ENCODE results near the gene REEP5.

GRCh38 chr5:112869948-112870347, 52.1 kb downstream of the REEP5 start:
- TF ChIP-seq CTCF (conservative IDR thresholded peaks at IDR 0.05; ENCODE audit: low read depth, low read length) (no peak), EZH2 (IDR thresholded peaks at IDR 0.05; ENCODE audit: low read length, unreplicated experiment) (no peak)
